C1 segment of cervical spinal cord (tissue), 14 donors: Measurements from ENCODE around the gene ZNF654.
"Not testable (repeated sequence)": the region's sequence is repeated elsewhere in the genome, so short reads cannot be mapped to it uniquely, and the experiment has no call there.

ENCODE experiments used
- DNase-seq, 14 donors: peaks; one replicate each; lab custom pipeline; 2025; lab: John Stamatoyannopoulos, UW

Gene ZNF654

DNA sequence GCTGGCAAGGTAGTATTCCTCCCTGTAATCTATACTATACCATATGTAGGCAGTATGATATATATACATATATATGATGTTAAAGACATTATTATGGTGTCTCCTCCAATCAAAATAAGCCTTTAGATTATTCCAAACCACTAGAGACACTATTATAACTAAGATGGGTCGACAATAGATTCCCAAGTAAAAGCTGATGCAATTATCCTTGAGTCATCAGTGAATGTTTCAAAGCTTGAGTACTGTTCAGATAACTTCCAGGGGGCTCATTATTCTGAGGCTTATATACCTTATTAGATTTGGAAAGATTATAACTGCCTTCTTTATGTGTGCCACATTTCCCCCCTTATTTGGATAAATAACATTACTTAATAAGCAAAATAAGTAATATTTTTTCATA lies 78.8 kb downstream of the ZNF654 start:
- DNase-seq, result no peak

GRCh38 chr3:88141458-88142083 lies 82.5 kb downstream of the ZNF654 start:
- DNase-seq, result no peak

GRCh38 chr3:88142094-88142624 lies 83.1 kb downstream of the ZNF654 start:
- DNase-seq, result no peak

GRCh38 chr3:88147261-88147660 lies 88.2 kb downstream of the ZNF654 start:
- no peak for DNase-seq

GRCh38 chr3:88148651-88149050 lies 89.6 kb downstream of the ZNF654 start:
- no peak for DNase-seq

DNA sequence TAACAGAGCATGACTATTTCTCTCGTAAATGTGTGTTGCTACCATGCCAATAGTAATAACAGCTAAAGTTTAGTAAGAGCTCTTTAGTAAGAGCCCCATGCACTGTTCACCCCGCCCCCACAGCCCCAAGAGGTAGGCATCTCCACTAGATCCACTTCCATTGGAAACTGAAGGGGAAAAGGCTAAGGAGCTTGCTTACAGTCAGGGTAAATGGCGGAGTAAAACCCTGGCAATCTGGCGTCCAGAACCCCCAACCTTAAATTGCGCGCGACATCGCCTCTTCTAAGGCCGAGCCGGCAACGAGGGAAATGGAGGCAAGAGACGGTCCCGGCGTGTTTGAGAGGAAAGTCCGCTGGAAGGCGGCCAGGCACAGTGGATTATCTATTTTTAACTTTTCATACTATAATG lies 90.0 kb downstream of the ZNF654 start:
- no peak for DNase-seq

DNA sequence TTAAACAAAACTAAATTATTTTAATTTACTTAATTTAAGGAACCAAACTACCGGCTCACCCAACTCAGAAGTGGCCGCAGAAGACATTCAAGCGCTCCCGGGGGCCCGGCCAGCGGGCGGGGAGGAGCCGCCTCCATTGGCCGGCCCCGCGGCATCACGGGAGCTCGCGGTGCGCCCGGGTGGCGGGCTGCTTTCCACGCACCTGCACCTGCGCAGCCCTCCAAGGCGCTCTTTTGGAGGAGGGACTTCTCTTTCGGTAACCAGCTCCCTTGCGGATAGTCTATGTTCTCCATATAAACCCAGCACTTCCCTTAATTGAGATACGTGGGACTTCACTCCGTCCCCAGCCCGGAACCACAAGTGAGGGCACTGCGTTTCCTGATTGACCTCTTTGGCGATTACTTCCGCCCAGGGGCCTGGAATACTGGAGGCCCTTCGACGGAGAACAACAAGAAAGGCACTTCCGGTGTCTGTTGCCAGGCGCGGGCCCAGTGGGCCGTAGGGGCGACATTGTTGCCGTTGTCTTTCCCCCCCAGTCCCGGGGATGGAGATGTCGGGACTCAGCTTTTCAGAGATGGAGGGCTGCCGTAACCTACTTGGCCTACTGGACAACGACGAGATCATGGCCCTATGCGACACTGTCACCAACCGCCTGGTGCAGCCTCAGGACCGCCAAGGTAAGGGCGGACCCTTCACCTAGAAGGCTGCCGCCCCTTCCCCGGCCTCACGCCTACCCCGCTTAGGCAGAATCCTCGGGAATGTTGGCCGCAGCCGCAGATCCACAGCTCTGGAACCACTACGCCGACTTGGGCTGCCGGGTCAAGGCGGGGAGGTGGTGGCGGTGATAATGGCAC lies 90.7 kb downstream of the ZNF654 start, which contains the start of gene C3orf38:
C3orf38 (plus strand) TSS at position 451 of the 854 bp plus-strand sequence; CDS start at position 545, 94 bp downstream.
- peak; percentile 77 to 96 (median 89) for DNase-seq

DNA sequence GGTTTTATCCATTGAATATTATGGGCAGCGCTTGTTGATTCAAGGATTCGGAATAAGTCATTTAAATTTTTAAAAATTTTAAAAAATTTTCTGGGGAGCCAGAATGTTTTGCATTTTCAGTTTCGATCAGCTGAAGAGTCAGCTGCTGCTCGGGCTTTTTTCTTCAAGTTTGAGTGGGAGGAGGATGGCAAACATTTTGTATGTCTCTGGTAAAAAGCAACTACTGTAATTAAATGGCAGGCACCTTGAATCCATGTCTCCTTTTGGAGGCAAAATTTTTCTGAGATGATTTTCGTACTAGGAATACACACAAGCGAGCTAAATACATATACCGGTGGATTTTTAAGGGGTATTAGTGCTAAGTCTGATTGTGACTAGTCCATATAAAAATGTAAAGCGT lies 91.3 kb downstream of the ZNF654 start:
- DNase-seq, result peak in 2 of 14 donors; percentile 44 to 48

GRCh38 chr3:88150806-88151205 lies 91.8 kb downstream of the ZNF654 start:
- no peak for DNase-seq

GRCh38 chr3:88151358-88151757 lies 92.3 kb downstream of the ZNF654 start:
- no peak for DNase-seq

GRCh38 chr3:88152841-88153240 lies 93.8 kb downstream of the ZNF654 start:
- DNase-seq, result no peak

GRCh38 chr3:88166419-88166971 lies 107.4 kb downstream of the ZNF654 start:
- no peak for DNase-seq

GRCh38 chr3:88167173-88167572 lies 108.1 kb downstream of the ZNF654 start:
- DNase-seq, result no peak

GRCh38 chr3:88167704-88168103 lies 108.6 kb downstream of the ZNF654 start:
- no peak for DNase-seq

DNA sequence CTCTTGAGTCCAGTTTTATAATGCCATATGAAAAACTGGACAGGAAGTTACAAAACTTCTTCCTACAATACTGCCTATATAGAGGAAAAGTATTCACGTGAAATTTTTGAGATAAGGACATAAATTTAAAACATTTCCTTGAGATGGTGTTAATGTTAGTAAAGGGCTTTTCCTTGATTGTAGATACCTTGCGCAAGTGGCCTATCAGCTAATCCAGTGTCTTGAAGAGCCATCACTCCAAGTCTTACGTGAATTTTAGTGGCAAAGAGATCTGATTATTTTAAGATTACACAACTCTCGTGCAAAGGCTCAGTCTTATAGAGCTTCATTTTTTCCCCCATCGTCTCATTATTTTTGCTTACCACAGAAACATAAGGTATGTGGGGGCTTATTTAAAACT lies 109.1 kb downstream of the ZNF654 start:
- DNase-seq, result no peak

- DNase-seq, result no peak
These were observed 121.4 kb downstream of the ZNF654 start for GRCh38 chr3:88180398-88180999.

- DNase-seq, result not testable (repeated sequence)
These were observed 123.3 kb downstream of the ZNF654 start for GRCh38 chr3:88182165-88182918.

DNA sequence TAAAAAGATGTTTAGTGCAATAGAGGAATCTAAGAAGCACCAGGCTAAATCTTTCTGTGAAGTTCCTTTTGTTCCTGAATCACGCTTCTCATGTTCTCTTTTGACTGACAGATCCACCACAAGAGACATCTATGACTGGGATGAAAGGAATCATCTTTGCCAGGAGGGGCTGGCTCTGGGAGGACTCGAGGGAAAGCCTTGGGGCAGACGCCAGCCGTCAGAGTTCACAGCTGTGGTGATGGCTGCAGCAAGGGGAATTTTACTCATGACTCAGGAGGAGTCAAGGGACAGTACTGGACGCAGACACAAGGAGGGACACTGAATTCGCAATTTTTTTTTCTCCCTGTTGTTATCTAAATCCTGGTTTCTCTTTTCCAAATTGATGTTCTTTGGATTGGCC lies 129.4 kb downstream of the ZNF654 start:
- peak in 8 of 14 donors; percentile 2 to 49 (median 15) for DNase-seq

- no peak for DNase-seq
These were observed 130.3 kb downstream of the ZNF654 start for GRCh38 chr3:88189361-88189810.

- no peak for DNase-seq
These were observed 132.9 kb downstream of the ZNF654 start for GRCh38 chr3:88191872-88192409.

GRCh38 chr3:88192631-88193030 lies 133.6 kb downstream of the ZNF654 start:
- DNase-seq, result no peak
